GM21381 (cell line): ENCODE measurements around the gene RGS1.
A peak's percentile ranks its signal among the peaks of the same experiment; 100 is the strongest.

Experiments
- ATAC-seq: cut with Tn5 transposase; IDR thresholded peaks from one replicate; pipeline ENCODE4 v1.9.1; 2021; ENCODE audit warnings: mild to moderate bottlenecking, moderate library complexity; ENCODE audit not compliant: unreplicated experiment

Gene RGS1

GRCh38 chr1:192575499-192576189 is at the start of gene RGS1:
TSS of gene RGS1 (plus strand) at chr1:192575773. CDS start at chr1:192575793, 20 bp downstream.
- peak; percentile 74 for ATAC-seq

- ATAC-seq = no peak
Observed at GRCh38 chr1:192527111-192527795, 48.3 kb upstream of the RGS1 start.

DNA sequence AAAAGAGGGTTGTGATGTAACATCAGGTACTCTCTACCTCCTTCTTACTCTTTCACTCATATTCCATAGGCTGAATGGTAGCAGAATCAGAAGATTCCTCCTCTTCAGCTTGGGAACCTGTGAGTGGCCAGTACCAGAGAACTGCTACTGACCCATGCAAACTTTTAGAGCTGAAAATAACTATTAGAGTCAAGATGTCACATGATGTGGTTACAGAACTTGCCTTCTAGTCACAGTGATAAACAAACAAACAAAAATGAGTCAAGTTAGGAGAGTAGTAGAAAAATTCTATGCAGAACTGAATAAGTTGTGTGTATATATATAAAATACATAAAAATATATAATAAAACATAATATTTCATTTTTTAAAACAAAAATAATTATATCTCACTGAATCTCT is 47.6 kb upstream of the RGS1 start:
- peak; percentile 33 for ATAC-seq

GRCh38 chr1:192529031-192529755 is 46.4 kb upstream of the RGS1 start:
- no peak for ATAC-seq

GRCh38 chr1:192529811-192530210 is 45.8 kb upstream of the RGS1 start:
- no peak for ATAC-seq

GRCh38 chr1:192530254-192530653 is 45.3 kb upstream of the RGS1 start:
- ATAC-seq = peak; percentile 94

GRCh38 chr1:192531037-192531703 is 44.4 kb upstream of the RGS1 start:
- ATAC-seq = peak; percentile 49

DNA sequence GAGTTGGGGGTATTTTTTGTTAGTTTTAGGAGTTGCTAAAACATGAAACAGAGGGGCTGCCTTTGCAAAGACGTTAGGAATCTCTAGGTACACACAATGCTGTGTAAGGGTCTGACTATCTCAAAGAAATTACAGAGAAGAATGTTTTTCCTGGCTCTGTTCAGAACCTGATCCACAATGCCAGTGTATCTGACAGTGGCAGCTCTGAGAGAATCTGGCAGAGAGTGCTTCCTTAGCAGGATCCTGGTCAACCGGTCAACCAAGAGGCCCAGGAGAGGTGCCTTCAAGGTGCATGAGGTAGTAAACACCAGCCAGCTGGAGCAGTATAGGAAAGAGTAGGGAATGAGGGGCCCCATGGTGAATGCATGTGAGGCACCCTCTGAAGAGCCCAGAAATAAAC is 40.9 kb upstream of the RGS1 start:
- ATAC-seq = no peak

GRCh38 chr1:192535916-192536664 is 39.5 kb upstream of the RGS1 start:
- no peak for ATAC-seq

GRCh38 chr1:192538407-192539296 is 36.9 kb upstream of the RGS1 start:
- peak; percentile 80 for ATAC-seq

- ATAC-seq = no peak
Observed at GRCh38 chr1:192539297-192540092, 36.1 kb upstream of the RGS1 start.

GRCh38 chr1:192543445-192543844 is 32.1 kb upstream of the RGS1 start:
- no peak for ATAC-seq

DNA sequence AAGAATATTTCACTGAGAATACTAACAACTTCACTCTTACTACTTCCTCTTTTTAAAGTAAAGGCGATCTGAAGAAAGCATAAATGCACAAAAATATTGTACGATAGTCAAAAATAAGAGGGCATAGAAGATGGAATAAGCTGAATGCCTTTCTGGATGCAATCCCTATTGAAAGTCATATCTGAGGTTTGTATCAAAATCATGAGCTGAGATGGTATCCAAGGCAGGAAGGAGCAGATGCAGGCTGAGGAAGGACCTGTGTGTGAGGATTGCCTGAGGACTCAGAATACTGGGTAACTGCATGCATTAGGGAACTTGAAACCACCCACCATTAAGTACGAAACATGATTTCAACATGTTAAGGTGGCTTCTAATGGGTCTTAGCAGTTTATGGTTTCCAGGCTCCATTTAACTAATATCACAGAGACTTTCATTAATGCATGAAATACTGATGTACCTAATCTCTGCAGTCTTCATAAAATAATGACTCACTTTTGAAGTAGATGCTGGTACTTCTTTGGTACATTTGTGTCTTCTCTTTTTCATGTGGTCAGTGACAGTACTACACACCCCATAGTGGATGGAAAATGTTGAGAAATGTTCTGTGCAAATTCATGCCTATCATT is 29.6 kb upstream of the RGS1 start:
- ATAC-seq = peak; percentile 45

GRCh38 chr1:192546596-192547190 is 28.9 kb upstream of the RGS1 start:
- ATAC-seq = no peak

DNA sequence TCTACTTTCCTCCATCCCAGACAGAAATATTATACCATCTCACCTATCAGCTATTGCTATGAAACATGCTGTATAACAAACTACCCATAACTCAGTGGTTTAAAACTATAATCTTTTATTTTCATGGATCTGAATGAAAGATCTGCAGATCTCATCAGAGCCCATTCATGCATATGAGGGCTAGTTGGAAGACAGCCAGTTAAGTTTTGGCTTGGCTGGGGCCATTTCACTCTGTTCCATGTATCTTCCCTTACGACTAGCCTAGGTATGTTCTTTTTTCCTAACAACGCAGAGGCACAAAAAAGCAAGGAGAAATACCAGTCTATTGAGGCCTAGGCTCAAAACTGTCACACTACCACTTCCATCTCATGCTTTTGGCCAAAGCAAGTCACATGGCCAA is 28.1 kb upstream of the RGS1 start:
- ATAC-seq = no peak

DNA sequence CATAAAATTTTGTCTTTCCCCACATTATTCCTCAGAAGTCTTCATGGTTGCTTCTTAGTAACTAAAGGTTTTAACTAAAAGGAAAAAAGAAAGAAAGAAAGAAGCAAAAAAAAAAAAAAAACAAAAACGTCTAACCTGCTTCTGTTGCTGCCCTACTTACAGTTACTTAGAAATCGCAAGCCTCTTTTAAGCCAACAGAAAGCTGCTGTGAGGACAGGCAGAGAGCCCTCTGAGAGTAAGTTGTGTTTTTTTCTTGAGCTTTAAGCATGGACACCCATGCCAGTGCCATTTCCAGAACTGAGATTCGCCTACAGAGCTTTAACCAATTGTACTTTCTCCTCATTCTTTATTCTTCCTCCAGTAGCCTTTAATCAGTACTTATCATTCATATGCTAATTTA is 25.6 kb upstream of the RGS1 start:
- ATAC-seq = no peak

GRCh38 chr1:192550922-192551534 is 24.5 kb upstream of the RGS1 start:
- peak; percentile 47 for ATAC-seq
